GM18858 (cell line): ENCODE results near the gene SLC16A10.
A peak's percentile ranks its signal among the peaks of the same experiment; 100 is the strongest.
"Not testable (repeated sequence)": the region's sequence is repeated elsewhere in the genome, so short reads cannot be mapped to it uniquely, and the experiment has no call there.

ENCODE experiments used
- ATAC-seq: cut with Tn5 transposase; IDR thresholded peaks from one replicate; pipeline ENCODE4 v1.9.1; 2021; ENCODE audit not compliant: unreplicated experiment

SLC16A10 gene

GRCh38 chr6:111131018-111131417 is 43.7 kb downstream of the SLC16A10 start:
- ATAC-seq = not testable (repeated sequence)

DNA sequence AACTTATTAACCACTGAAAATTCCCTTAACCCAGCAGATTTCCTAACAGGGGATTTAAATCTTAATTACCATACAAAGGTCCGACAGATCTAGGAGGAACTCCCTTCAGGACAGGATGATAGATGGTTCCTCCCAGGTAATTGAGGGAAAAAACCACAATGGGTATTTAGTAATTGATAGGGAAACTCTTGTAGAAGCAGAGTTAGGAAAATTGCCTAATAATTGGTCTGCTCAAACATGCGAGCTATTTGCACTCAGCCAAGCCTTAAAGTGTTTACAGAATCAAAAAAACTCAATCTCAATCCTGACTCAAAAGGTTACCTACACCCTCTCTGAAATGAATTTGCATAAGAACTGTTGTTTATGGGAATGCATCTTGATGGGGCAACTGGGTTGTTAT is 45.4 kb downstream of the SLC16A10 start:
- not testable (repeated sequence) for ATAC-seq

DNA sequence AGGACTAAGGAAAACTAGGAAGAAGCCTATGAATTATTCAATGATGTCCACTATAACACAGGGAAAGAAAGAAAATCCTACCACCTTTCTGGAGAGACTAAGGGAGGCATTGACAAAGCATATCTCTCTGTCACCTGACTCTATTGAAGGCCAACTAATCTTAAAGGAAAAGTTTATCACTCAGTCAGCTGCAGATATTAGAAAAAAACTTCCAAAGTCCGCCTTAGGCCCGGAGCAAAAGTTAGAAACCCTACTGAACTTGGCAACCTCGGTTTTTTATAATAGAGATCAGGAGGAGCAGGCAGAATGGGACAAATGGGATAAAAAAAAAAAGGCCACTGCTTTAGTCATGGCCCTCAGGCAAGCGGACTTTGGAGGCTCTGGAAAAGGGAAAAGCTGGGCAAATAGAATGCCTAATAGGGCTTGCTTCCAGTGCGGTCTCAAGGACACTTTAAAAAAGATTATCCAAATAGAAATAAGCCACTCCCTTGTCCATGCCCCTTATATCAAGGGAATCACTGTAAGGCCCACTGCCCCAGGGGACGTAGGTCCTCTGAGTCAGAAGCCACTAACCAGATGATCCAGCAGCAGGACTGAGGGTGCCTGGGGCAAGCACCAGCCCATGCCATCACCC is 47.0 kb downstream of the SLC16A10 start:
- ATAC-seq = not testable (repeated sequence)

DNA sequence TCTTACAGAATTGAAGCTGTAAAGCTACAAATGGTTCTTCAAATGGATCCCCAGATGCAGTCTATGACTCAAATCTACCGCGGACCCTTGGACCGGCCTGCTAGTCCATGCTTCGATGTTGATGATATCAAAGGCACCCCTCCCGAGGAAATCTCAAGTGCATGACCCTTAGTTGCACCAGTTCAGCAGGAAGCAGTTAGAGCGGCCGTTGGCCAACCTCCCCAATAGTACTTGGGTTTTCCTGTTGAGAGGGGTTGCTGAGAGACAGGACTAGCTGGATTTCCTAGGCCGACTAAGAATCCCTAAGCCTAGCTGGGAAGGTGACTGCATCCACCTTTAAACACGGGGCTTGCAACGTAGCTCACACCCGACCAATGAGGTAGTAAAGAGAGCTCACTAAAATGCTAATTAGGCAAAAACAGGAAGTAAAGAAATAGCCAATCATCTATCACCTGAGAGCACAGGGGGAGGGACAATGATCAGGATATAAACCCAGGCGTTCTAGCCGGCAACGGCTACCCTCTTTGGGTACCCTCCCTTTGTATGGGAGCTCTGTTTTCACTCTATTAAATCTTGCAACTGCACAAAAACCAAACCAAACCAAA is 50.3 kb downstream of the SLC16A10 start:
- not testable (repeated sequence) for ATAC-seq

DNA sequence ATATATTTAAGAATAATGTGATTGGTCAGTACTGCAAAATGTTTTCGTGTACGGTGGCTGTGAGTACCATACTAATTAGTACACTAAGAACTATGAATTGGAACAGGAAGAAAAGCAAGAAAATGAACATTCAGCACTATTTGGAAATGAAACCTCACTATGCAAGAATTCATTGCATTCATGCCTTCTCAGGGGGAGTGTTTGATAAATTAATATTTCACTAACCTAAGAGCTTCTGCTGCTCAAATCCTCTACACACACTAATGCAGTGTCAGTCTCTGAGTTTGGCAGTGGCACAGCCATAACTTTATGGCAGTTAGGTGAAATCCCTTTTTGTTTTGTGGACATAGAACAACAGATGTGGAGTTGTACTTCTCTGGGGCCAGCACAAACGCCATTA is 60.1 kb downstream of the SLC16A10 start:
- ATAC-seq = no peak

GRCh38 chr6:111148110-111148509 is 60.8 kb downstream of the SLC16A10 start:
- ATAC-seq = no peak

DNA sequence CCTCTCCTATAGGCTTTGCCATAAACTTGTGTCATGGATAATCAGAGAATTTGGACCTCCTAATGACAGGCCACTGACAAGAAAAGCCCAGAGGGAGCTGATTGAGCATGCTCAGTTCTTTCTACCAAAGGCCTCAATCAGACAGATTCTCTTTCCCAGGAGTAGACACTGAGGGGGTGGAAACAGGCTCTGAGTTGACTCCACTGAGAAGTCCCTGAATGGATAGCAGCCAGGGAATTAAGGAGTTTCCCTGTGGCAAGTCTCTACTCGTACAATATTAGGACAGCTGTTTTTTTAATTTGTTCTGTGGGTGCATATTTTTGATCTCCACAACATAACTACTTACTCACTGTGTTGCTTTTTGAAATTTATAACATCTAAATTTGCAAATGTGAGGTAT is 63.3 kb downstream of the SLC16A10 start:
- no peak for ATAC-seq

- no peak for ATAC-seq
Observed at GRCh38 chr6:111154981-111155380, 67.7 kb downstream of the SLC16A10 start.

GRCh38 chr6:111157412-111157811 is 70.1 kb downstream of the SLC16A10 start:
- ATAC-seq = no peak

DNA sequence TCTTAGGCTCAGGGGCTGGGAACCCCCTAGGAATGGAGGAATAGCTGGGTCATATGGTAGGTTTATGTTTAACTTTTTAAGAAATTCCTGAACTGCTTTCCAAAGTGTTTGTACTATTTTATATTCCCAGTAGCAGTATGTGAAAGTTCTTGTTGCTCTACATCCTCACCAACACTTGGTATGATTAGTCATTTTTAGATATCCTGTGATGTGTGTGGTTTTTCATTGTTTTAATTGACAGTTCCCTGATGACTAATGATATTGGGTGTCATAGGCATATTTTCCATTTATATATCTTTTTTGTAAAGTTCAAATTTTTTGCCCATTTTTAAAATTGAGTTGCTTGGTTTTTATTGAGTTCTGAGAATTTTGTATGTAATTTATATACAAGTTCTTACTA is 72.3 kb downstream of the SLC16A10 start:
- ATAC-seq = no peak

DNA sequence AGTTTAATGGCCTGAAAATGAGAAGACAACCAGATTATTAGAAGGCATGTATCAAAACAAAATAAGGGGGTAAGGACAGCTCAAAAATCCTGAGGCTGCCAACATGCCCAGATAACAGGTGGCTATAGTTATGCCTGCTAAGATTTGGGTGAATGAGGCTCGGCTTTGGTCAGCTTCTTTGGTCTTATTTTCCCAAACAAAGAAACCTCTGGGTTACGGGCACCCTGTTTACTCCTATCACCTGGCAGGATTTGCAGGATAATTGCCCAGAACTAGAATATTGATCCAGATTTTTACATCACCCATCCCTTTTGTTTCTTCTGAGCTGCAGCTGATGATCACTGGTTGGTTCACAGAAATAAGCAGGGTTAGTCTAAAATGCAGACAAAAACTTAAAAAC is 74.3 kb downstream of the SLC16A10 start:
- no peak for ATAC-seq

GRCh38 chr6:111162504-111162903 is 75.2 kb downstream of the SLC16A10 start:
- no peak for ATAC-seq

DNA sequence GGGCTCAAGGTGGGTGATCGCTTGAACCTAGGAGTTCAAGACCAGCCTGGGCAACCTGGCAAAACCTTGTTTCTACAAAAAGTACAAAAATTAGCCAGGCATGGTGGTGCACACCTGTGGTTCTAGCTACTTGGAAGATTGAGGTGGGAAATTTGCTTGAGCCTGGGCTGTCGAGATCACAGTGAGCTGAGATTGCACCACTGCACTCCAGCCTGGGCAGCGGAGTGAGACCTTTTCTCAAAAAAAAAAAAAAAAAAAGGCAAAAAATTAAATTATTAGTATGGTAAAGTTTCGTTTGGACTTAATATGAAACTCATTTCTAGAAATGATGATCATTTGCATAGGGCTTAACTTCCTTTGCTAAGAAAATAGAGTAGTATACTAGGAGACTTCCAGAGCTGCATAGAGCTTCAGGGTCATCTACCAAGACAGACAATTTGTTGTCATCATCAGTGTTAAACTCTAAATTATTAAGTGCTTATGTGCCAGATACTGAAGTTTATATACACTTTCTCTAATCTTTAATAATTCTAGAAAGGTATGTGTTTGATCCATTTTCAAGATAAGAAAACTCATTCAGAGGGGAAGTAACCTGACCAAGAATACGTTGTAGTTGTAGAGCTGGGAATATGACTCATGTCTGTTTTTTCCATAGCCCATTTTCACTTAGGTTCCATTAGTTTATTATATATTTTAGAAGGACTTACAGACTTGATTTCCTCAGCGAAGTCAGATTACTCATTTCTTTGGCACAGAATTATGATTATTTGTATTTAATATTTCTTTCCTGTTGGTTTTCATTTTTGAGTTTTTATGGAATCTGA is 84.5 kb downstream of the SLC16A10 start:
- ATAC-seq = peak; percentile 74

DNA sequence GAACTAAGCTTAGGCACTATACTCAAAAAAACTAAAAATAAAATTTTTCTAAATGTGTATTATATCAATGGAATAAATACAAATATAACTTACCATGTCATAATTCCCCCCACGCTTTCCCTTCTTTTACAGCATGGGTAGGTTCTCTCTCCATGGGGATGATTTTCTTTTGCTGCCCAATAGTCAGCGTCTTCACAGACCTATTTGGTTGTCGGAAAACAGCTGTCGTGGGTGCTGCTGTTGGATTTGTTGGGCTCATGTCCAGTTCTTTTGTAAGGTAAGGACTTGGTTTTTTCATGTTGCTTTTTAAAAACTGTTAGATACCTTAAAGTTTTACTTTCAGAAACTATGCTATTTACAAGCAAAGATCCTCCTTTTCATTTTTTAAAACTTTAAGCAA is 85.3 kb downstream of the SLC16A10 start:
- no peak for ATAC-seq

GRCh38 chr6:111173341-111173740 is 86.0 kb downstream of the SLC16A10 start:
- ATAC-seq = no peak

GRCh38 chr6:111173946-111174345 is 86.6 kb downstream of the SLC16A10 start:
- ATAC-seq = no peak

DNA sequence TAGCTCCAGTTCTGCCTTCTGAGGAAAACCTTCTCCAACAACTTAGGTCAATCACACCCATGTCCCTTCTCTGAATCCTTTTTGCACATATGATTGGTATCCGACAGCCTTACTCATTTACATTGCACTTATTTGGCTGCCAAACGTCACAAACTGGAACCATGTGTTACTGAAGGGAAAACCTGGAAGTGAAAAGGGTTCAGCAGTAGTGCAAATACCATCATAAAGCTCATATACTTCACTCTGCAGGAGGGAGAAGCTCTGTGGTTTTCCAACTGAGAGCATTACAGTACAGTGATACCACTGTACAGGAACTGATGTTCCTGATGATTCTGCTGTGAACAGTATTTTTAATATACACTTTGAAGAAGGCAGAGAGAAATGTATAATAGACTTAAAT is 87.8 kb downstream of the SLC16A10 start:
- ATAC-seq = no peak

DNA sequence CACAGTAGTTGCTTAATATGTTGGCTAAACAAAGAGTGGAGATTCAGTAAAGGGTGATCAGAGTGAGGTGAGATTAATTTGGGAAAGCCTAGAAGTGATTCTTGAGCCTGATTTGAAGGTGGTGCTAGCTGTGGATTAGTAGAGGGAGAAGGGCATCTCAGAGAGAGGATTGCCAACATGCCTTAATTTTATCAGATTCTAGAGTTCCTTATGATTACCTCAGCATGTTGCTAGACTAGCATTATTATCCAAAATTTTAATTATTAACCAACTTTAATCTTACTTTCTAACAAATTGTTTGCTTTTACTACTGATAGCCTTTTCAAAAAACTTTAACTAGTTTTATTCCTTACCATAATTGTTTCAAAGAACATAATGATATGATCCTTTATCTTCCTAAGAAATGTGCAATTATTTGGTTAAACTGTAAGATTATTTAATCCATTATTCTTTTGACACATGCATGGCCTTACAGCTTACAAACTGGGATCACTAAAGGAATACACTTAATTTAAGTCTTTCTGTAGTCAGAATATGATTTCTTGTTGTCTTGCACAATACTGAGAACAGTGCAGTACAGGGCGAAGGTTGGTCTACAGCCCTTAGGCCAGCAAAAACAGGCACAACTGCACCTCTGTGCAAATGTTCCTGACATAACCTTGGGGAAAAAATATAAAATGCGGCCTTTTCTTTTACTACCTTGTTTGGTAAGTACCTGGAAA is 88.9 kb downstream of the SLC16A10 start:
- no peak for ATAC-seq

DNA sequence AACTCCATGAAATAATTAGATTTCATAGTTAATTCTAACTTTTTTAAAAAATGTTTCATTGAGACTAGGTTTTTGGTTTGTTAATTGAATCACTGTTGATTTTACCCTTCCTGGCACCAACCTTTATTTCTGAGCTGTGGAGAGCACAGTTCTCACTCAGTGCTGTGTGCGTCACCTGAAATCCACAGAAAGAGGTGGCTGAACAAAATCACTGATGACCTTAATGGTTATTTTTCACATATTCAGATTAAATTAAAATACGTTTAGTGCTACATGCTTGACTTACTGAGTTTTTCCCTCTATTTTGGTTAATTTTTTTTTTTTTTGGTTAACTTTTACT is 89.4 kb downstream of the SLC16A10 start:
- ATAC-seq = no peak

DNA sequence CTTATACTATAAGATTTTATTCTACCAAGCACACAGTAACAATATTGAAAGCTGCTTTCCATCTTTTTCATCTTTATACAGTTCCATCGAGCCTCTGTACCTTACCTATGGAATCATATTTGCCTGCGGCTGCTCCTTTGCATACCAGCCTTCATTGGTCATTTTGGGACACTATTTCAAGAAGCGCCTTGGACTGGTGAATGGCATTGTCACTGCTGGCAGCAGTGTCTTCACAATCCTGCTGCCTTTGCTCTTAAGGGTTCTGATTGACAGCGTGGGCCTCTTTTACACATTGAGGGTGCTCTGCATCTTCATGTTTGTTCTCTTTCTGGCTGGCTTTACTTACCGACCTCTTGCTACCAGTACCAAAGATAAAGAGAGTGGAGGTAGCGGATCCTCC is 89.8 kb downstream of the SLC16A10 start:
- no peak for ATAC-seq

DNA sequence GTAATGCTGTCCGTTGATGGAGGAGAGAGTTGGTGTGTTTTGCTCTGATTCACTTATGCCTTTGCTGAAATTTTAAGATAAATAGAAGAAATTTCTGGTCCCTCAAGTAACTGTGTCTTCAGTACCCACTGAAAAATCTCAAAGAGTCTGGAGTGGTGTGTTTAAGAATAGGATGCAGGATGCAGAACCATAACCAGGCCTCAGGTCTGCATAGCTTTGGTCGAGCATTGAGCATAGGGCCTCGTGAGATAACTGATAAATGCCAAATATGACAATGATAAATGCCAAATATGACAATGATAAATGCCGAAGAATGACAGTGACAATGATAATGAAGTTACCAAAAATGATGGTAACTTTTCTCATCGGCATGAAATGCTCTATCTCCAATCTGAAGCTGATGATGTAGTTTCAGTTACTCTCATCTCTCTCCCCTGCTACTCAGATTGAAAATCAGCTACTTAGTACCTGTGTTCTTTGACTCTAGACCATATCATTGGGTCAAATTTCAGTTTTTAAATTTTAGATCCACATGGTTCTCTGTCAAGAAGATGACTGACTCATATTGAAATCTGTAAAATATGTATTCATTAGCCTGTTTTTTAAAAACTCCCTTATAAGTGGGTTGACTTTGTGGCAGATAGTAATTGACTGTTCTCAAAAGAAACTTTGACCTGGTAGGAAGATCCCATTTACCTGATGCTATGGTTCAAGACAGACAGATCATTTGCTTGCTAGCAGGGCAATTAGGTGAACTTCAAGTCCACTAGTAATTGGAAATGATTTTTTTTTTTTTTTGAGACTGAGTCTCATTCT is 96.6 kb downstream of the SLC16A10 start:
- ATAC-seq = no peak
